ENCODE results near the gene BFSP2.

Gene BFSP2, protein sequence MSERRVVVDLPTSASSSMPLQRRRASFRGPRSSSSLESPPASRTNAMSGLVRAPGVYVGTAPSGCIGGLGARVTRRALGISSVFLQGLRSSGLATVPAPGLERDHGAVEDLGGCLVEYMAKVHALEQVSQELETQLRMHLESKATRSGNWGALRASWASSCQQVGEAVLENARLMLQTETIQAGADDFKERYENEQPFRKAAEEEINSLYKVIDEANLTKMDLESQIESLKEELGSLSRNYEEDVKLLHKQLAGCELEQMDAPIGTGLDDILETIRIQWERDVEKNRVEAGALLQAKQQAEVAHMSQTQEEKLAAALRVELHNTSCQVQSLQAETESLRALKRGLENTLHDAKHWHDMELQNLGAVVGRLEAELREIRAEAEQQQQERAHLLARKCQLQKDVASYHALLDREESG

DNA sequence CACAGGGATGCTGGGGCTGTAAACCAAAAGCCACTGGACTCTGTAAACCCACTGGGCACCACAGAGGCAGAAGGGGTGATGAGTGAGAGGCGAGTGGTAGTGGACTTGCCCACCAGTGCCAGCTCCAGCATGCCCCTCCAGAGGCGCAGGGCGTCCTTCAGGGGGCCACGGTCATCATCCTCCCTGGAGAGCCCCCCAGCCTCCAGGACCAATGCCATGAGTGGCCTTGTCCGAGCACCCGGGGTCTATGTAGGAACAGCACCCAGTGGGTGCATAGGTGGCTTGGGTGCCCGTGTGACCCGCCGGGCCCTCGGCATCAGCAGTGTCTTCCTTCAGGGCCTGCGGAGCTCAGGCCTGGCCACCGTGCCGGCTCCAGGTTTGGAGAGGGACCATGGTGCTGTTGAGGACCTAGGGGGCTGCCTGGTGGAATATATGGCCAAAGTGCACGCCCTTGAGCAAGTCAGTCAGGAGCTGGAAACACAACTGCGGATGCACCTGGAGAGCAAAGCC lies at the start of gene BFSP2:
BFSP2 (plus strand) TSS at position 51 of the 510 bp plus-strand sequence; CDS start at position 79, 28 bp downstream.
- TF ChIP-seq Cebpa-rat (IDR thresholded peaks at IDR 0.05): no peak
- no peak within 1 kb of the TSS for H3K9ac ChIP-seq
- H4K20me1 ChIP-seq: no peaks in the 10 kb centered on the region
- no peak within 1 kb of the TSS for H3K4me3 ChIP-seq
- no peak within 1 kb of the TSS for H3K4me2 ChIP-seq
- H3K4me1 ChIP-seq: peaks cover 0 to 6% (median 0%) of the 10 kb centered on the region in 10 experiments; a peak in 1 of 20 replicates
- H3K9me3 ChIP-seq (replicated peaks in 1 of 11): 0 out of 22 replicates have a peak, but pooled peaks cover 0 to under 1% (median 0%) of the 10 kb centered on the region in 11 experiments
- no peak within 1 kb of the TSS for H3K27ac ChIP-seq
- no peaks in the 10 kb centered on the region for H3K27me3 ChIP-seq
- no peaks in the 10 kb centered on the region for H3K36me3 ChIP-seq

DNA sequence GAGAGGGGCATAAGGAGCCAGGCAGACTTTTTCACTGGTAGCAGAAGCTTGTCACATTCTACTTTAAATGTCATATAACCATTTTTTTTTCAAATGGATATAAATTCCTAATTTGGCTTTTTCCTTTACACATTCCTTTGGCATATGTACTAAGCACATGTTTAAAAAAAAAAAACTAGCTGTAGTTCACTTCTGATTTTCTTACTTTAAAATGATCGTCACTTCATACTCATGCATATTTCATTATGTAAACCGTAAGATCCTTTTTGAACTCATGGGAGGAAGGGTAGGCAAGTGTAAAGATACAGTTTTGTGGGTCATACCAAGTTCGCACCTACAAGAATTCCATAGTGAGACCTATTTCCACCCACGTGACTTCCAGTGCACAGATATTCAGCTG lies 45.1 kb upstream of the BFSP2 start:
- no peaks in the 10 kb centered on the region for H3K36me3 ChIP-seq

GRCh38 chr3:133360476-133360875 lies 39.4 kb upstream of the BFSP2 start:
- H3K4me1 ChIP-seq: no peaks in the 10 kb centered on the region
- TF ChIP-seq Cebpa-rat (IDR thresholded peaks at IDR 0.05): no peak
- H3K27me3 ChIP-seq: no peaks in the 10 kb centered on the region
- H3K4me2 ChIP-seq: no peak overlapping the region
- H4K20me1 ChIP-seq: no peaks in the 10 kb centered on the region
- H3K9me3 ChIP-seq (replicated peaks in 1 of 11): peaks cover 0 to 11% (median 9%) of the 10 kb centered on the region in 11 experiments; a peak in 18 of 22 replicates
- H3K9ac ChIP-seq: no peak overlapping the region
- no peaks in the 10 kb centered on the region for H3K36me3 ChIP-seq
- no peak overlapping the region for H3K27ac ChIP-seq
- H3K4me3 ChIP-seq: no peak overlapping the region

More for the DNA sequence above, 45.1 kb upstream of the BFSP2 start:
- TF ChIP-seq Cebpa-rat (IDR thresholded peaks at IDR 0.05): no peak
- no peak overlapping the region for H3K4me2 ChIP-seq
- H3K9ac ChIP-seq: no peak overlapping the region
- H3K4me3 ChIP-seq: no peak overlapping the region
- H3K27ac ChIP-seq: no peak overlapping the region
- H3K4me1 ChIP-seq: no peaks in the 10 kb centered on the region
- no peaks in the 10 kb centered on the region for H4K20me1 ChIP-seq
- H3K9me3 ChIP-seq (replicated peaks in 1 of 11): peaks cover 0 to 11% (median 9%) of the 10 kb centered on the region in 11 experiments; a peak in 18 of 22 replicates
- no peaks in the 10 kb centered on the region for H3K27me3 ChIP-seq

- H3K9ac ChIP-seq: no peak overlapping the region
- no peak overlapping the region for H3K27ac ChIP-seq
- no peaks in the 10 kb centered on the region for H3K4me1 ChIP-seq
- no peak overlapping the region for H3K4me3 ChIP-seq
- no peak for TF ChIP-seq Cebpa-rat (IDR thresholded peaks at IDR 0.05)
- H3K4me2 ChIP-seq: no peak overlapping the region
- H3K9me3 ChIP-seq (replicated peaks in 1 of 11): peaks cover 0 to 11% (median 8%) of the 10 kb centered on the region in 11 experiments; a peak in 18 of 22 replicates
- no peaks in the 10 kb centered on the region for H3K27me3 ChIP-seq
- no peaks in the 10 kb centered on the region for H4K20me1 ChIP-seq
- H3K36me3 ChIP-seq: no peaks in the 10 kb centered on the region
These were observed 38.8 kb upstream of the BFSP2 start for GRCh38 chr3:133361011-133361410.

GRCh38 chr3:133361435-133361834 lies 38.4 kb upstream of the BFSP2 start:
- Histone ChIP-seq H3K4me3 (no peak overlapping the region), H3K27me3 (no peaks in the 10 kb centered on the region), H3K36me3 (no peaks in the 10 kb centered on the region), H3K4me2 (no peak overlapping the region), H3K27ac (no peak overlapping the region), H4K20me1 (no peaks in the 10 kb centered on the region), H3K4me1 (no peaks in the 10 kb centered on the region), H3K9ac (no peak overlapping the region), H3K9me3 (replicated peaks in 1 of 11) (peaks cover 0 to 6% (median 4%) of the 10 kb centered on the region in 11 experiments; a peak in 18 of 22 replicates)
- no peak for TF ChIP-seq Cebpa-rat (IDR thresholded peaks at IDR 0.05)

GRCh38 chr3:133362539-133362938 lies 37.3 kb upstream of the BFSP2 start:
- Histone ChIP-seq H3K4me1 (no peaks in the 10 kb centered on the region), H4K20me1 (no peaks in the 10 kb centered on the region), H3K4me2 (no peak overlapping the region), H3K27ac (no peak overlapping the region), H3K27me3 (no peaks in the 10 kb centered on the region), H3K9ac (no peak overlapping the region), H3K9me3 (replicated peaks in 1 of 11) (no peaks in the 10 kb centered on the region), H3K36me3 (no peaks in the 10 kb centered on the region), H3K4me3 (no peak overlapping the region)
- TF ChIP-seq Cebpa-rat (IDR thresholded peaks at IDR 0.05): no peak

DNA sequence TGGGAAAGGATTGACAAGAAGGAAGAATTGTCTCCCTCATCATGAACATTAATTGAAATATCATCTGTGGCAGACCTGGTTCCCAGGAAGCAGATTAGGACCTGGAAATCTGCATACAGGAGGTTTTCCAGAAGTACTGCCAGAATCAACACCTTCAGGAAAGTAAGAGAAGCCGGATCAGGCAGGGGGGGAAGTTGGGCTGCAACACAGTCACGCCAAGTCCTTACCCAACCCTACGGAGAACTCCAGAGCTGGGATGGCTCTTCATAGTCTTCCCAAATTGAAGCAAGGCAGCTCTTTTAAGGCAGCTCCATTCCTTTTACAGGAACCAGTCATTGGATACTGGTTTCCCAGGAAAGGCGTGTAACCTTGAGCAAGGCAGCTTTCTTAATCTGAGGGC lies 35.2 kb upstream of the BFSP2 start:
- Histone ChIP-seq H3K36me3 (no peaks in the 10 kb centered on the region), H3K4me2 (no peak overlapping the region), H3K4me1 (no peaks in the 10 kb centered on the region), H4K20me1 (no peaks in the 10 kb centered on the region), H3K9me3 (replicated peaks in 1 of 11) (no peaks in the 10 kb centered on the region), H3K27ac (no peak overlapping the region), H3K9ac (no peak overlapping the region), H3K27me3 (no peaks in the 10 kb centered on the region), H3K4me3 (no peak overlapping the region)
- TF ChIP-seq Cebpa-rat (IDR thresholded peaks at IDR 0.05): no peak

DNA sequence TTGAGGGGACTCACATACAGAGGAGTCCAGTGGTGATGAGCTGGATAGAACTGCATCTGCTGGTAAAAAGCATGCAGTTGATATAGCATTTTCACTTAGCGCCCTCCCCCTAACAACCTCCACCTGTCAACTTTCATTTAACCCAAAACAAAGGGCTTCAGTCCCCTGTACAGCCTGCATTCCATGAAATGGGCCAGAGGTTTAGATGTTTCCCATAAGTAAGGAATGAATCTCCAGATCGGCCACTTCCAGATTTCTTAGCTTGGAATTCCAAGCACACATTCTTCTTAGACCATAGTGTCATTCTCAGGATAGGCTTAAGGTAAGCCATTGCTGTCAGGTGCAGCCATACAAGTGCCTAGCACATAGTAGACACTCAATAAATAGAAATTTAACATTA lies 32.9 kb upstream of the BFSP2 start:
- Histone ChIP-seq H3K9me3 (replicated peaks in 1 of 11) (no peaks in the 10 kb centered on the region), H3K4me2 (no peak overlapping the region), H3K36me3 (no peaks in the 10 kb centered on the region), H4K20me1 (no peaks in the 10 kb centered on the region), H3K27me3 (no peaks in the 10 kb centered on the region), H3K4me3 (no peak overlapping the region), H3K27ac (no peak overlapping the region), H3K4me1 (no peaks in the 10 kb centered on the region), H3K9ac (no peak overlapping the region)
- TF ChIP-seq Cebpa-rat (IDR thresholded peaks at IDR 0.05): no peak

DNA sequence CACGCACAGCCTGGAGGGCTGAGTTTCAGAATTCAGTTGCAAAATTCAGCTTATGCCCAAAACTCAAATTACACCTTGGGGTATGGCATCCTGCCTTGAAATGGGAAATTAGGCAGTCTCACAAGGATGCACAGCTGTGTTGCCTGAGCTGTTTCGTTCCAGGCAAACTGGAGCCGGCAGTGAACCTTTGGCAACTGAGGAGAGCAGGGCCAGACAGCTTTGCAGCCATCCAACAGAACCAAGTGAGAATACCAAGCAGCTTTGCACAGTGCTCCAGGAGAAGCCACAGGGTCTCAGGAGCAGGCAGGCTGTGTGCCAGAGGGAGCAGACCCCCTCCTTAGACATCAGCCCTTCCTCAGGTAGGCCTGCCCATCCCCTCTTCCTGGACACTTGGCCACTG lies 32.5 kb upstream of the BFSP2 start:
- no peak overlapping the region for H3K9ac ChIP-seq
- no peak for TF ChIP-seq Cebpa-rat (IDR thresholded peaks at IDR 0.05)
- H3K27ac ChIP-seq: no peak overlapping the region
- H3K9me3 ChIP-seq (replicated peaks in 1 of 11): no peaks in the 10 kb centered on the region
- no peaks in the 10 kb centered on the region for H3K27me3 ChIP-seq
- H3K4me3 ChIP-seq: no peak overlapping the region
- H4K20me1 ChIP-seq: no peaks in the 10 kb centered on the region
- no peaks in the 10 kb centered on the region for H3K4me1 ChIP-seq
- no peaks in the 10 kb centered on the region for H3K36me3 ChIP-seq
- H3K4me2 ChIP-seq: no peak overlapping the region

GRCh38 chr3:133367956-133368355 lies 31.9 kb upstream of the BFSP2 start:
- no peak for TF ChIP-seq Cebpa-rat (IDR thresholded peaks at IDR 0.05)
- H3K9me3 ChIP-seq (replicated peaks in 1 of 11): no peaks in the 10 kb centered on the region
- H4K20me1 ChIP-seq: no peaks in the 10 kb centered on the region
- no peak overlapping the region for H3K4me2 ChIP-seq
- H3K9ac ChIP-seq: no peak overlapping the region
- no peaks in the 10 kb centered on the region for H3K27me3 ChIP-seq
- H3K4me1 ChIP-seq: no peaks in the 10 kb centered on the region
- H3K27ac ChIP-seq: no peak overlapping the region
- no peaks in the 10 kb centered on the region for H3K36me3 ChIP-seq
- no peak overlapping the region for H3K4me3 ChIP-seq

All from BLaER1 treated with 17β-estradiol and CSF1 and Interleukin-3, amounts not matched to agents 10 nM and 100 nM (cell line).